Measurements from ENCODE around the gene KRTAP5-1. TPM values are rescaled to one million over a fixed set of nuclear protein-coding genes. Genes with fewer than 3 reads are reported as not detected.
"Not testable (repeated sequence)": the region's sequence is repeated elsewhere in the genome, so short reads cannot be mapped to it uniquely, and the experiment has no call there.

KRTAP5-1 gene, protein sequence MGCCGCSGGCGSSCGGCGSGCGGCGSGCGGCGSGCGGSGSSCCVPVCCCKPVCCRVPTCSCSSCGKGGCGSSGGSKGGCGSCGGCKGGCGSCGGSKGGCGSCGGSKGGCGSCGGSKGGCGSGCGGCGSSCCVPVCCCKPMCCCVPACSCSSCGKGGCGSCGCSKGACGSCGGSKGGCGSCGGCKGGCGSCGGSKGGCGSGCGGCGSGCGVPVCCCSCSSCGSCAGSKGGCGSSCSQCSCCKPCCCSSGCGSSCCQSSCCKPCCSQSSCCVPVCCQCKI
- total RNA-seq (not detected), polyA plus RNA-seq (not detected), total RNA-seq (not detected)

DNA sequence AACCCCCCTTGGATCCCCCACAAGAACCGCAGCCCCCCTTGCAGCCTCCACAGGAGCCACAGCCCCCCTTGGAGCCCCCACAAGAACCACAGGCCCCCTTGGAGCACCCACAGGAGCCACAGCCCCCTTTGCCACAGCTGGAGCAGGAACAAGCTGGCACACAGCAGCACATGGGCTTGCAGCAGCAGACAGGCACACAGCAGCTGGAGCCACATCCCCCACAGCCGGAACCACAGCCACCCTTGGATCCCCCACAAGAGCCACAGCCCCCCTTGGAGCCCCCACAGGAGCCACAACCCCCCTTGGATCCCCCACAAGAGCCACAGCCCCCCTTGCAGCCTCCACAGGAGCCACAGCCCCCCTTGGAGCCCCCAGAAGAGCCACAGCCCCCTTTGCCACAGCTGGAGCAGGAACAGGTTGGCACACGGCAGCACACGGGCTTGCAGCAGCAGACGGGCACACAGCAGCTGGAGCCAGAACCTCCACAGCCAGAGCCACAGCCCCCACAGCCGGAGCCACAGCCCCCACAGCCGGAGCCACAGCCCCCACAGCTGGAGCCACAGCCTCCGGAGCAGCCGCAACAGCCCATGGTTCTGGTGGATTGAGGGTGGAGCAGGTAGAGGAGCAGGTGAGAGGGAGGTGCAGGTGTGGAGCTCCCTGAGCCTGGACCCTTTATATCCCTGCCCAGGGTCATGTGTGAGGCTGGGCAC, at the start of gene KRTAP5-1:
KRTAP5-1 (minus strand) TSS at position 623 of the 710 bp plus-strand sequence; CDS start at position 589, 34 bp downstream.
- H3K4me3 ChIP-seq (ENCODE audit: low read length); intact Hi-C loops (cut with micrococcal nuclease); H3K9me3 ChIP-seq (ENCODE audit: control insufficient read depth in 2 of 3, low read length in 3 of 3); ATAC-seq; H3K9me3 Mint-ChIP-seq; CTCF ChIA-PET; H3K36me3 Mint-ChIP-seq; H3K36me3 ChIP-seq (ENCODE audit: control insufficient read depth in 2 of 3, insufficient read depth in 3 of 3, low read length in 3 of 3); H3K27me3 ChIP-seq (ENCODE audit: control insufficient read depth in 2 of 2, insufficient read depth in 2 of 2, low read length in 2 of 2); H3K27ac ChIP-seq (ENCODE audit: low read depth, low read length); DNase-seq: not testable (repeated sequence)
- peaks cover 0 to 28% (median 12%) of the 10 kb centered on the region in 5 donors for H3K27me3 Mint-ChIP-seq
- POLR2A ChIA-PET, result interaction anchor here (0.6 to 0.9 kb wide), 2 partner anchors 12 to 555 kb away, joined by 3 to 4 read pairs; no protein-coding TSS in a partner anchor
- peak within 1 kb of the TSS in 2 of 9 donors; percentile 34 to 72 for H3K27ac Mint-ChIP-seq
- peaks cover 19 to 21% of the 10 kb centered on the region in 2 donors for H3K4me1 ChIP-seq (ENCODE audit: control insufficient read depth in 2 of 2, insufficient read depth in 2 of 2, low read length in 2 of 2)
- H3K4me3 Mint-ChIP-seq, result peak within 1 kb of the TSS in 4 of 10 donors; percentile 14 to 53 (median 38)
- H3K4me1 Mint-ChIP-seq, result peaks cover 9 to 41% (median 21%) of the 10 kb centered on the region in 7 donors

DNA sequence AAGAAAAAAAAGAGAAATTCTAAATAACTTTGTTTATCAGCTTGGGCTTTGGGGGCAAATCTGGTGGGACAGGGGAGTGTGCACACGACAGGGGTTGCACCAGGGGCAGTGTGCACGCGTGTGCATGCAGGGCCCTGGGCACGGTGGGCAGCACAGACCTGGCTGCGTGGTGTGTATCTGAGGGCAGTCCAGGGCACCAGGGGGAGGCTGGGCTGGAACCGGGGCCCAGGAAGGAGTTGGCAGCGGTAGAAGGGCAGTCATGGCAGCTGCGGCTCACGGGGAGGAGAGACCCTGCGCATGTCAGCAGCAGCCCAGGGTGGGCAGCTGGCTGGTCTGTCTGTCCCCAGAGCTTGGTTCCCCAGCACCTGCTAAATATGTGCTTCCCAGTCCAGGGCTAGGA, 48.8 kb upstream of the KRTAP5-1 start:
- Histone ChIP-seq H3K4me1 (ENCODE audit: control insufficient read depth in 2 of 2, insufficient read depth in 2 of 2, low read length in 2 of 2) (peaks cover 0 to 3% of the 10 kb centered on the region in 2 donors), H3K36me3 (ENCODE audit: control insufficient read depth in 2 of 3, insufficient read depth in 3 of 3, low read length in 3 of 3) (no peaks in the 10 kb centered on the region), H3K27ac (ENCODE audit: low read depth, low read length) (no peak overlapping the region), H3K4me3 (ENCODE audit: low read length) (no peak overlapping the region), H3K9me3 (ENCODE audit: control insufficient read depth in 2 of 3, low read length in 3 of 3) (no peaks in the 10 kb centered on the region), H3K27me3 (ENCODE audit: control insufficient read depth in 2 of 2, insufficient read depth in 2 of 2, low read length in 2 of 2) (no peaks in the 10 kb centered on the region)
- ATAC-seq (no peak), DNase-seq (no peak)
- Mint-ChIP-seq H3K9me3 (peaks cover 0 to 2% (median 0%) of the 10 kb centered on the region in 11 donors), H3K36me3 (no peaks in the 10 kb centered on the region), H3K4me3 (no peak overlapping the region), H3K27ac (no peak overlapping the region), H3K27me3 (peaks cover 12 to 33% (median 23%) of the 10 kb centered on the region in 5 donors), H3K4me1 (peaks cover 0 to 16% (median 2%) of the 10 kb centered on the region in 7 donors)
- intact Hi-C loops (cut with micrococcal nuclease), result no loop called here
- ChIA-PET CTCF (interaction anchor here (1.4 kb wide), 1 partner anchor 19 kb away, joined by 3 read pairs; no protein-coding TSS in a partner anchor), POLR2A (no interaction called here)

DNA sequence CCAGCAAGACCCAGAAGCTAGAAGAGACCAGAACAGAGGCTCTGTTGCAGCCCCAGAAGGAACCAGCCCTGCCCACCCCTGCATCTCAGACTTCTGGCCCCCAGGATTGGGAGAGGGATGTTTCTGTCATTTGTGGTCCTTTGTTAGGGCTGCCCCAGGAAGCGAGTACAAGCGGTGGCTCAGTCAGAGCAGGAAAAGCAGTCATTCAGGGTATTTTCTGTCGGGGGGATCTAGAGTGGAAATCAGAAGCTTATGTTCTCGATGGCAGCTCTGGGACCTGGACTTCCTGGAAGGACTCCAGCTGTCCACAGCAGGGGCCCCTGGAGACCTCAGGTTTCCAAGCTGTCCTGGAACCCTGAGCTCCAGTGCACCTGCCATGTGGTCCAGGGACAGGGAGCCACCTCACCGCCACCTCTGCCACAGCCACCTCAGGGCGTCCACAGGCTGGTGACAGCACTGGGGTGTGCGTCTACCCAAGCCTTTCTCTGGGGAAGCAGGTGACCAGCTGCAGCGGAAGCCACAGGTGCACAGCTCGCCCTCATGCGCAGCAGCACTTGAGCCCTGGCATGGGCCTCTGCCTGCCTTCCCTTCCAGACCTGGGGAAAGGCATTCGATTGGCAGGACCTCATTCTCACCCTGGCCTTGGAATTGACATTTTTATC, 47.1 kb upstream of the KRTAP5-1 start:
- no peaks in the 10 kb centered on the region for H3K36me3 Mint-ChIP-seq
- Histone ChIP-seq H3K4me1 (ENCODE audit: control insufficient read depth in 2 of 2, insufficient read depth in 2 of 2, low read length in 2 of 2) (peaks cover 0 to 7% of the 10 kb centered on the region in 2 donors), H3K27ac (ENCODE audit: low read depth, low read length) (no peak overlapping the region), H3K36me3 (ENCODE audit: control insufficient read depth in 2 of 3, insufficient read depth in 3 of 3, low read length in 3 of 3) (no peaks in the 10 kb centered on the region), H3K4me3 (ENCODE audit: low read length) (no peak overlapping the region), H3K27me3 (ENCODE audit: control insufficient read depth in 2 of 2, insufficient read depth in 2 of 2, low read length in 2 of 2) (no peaks in the 10 kb centered on the region), H3K9me3 (ENCODE audit: control insufficient read depth in 2 of 3, low read length in 3 of 3) (no peaks in the 10 kb centered on the region)
- H3K27ac Mint-ChIP-seq, result no peak overlapping the region
- peak overlapping the region in 2 of 10 donors; percentile 29 to 41 for H3K4me3 Mint-ChIP-seq
- H3K9me3 Mint-ChIP-seq, result peaks cover 0 to 2% (median 0%) of the 10 kb centered on the region in 11 donors
- DNase-seq (no peak), ATAC-seq (no peak)
- CTCF ChIA-PET, result no interaction called here
- H3K27me3 Mint-ChIP-seq, result peaks cover 14 to 33% (median 23%) of the 10 kb centered on the region in 5 donors
- POLR2A ChIA-PET, result no interaction called here
- H3K4me1 Mint-ChIP-seq, result peaks cover 0 to 17% (median 4%) of the 10 kb centered on the region in 7 donors
- intact Hi-C loops (cut with micrococcal nuclease), result no loop called here

DNA sequence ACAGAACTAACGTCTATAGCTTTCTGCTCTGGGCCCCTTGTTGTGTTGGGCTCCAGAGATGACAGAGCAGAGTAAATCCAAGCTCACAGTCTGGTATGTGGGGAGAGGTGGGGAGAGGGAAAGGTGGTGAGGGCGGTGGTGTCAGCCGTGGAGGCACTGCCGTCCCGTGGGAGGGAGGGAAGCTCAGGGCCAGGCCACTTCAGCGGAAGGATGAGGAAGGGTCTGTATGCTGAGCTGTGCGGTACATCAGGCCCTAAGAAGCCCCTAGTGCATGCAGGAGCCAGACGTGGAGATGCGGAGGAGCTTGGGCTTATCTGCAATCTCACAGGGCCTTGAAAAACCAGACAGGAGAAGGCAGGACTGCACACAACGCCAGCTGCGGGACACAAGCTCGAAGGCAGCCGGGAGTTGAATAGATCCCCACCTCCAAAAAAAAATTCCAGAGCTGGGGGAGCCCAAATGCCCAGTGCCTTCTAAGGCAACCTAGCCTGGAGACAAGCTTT, 46.0 kb upstream of the KRTAP5-1 start:
- no peaks in the 10 kb centered on the region for H3K9me3 ChIP-seq (ENCODE audit: control insufficient read depth in 2 of 3, low read length in 3 of 3)
- Mint-ChIP-seq H3K4me3 (no peak overlapping the region), H3K27ac (peak overlapping the region in 1 of 9 donors; percentile 11), H3K36me3 (no peaks in the 10 kb centered on the region), H3K27me3 (peaks cover 14 to 33% (median 21%) of the 10 kb centered on the region in 5 donors), H3K4me1 (peaks cover 0 to 17% (median 4%) of the 10 kb centered on the region in 7 donors), H3K9me3 (peaks cover 0 to 2% (median 0%) of the 10 kb centered on the region in 11 donors)
- no peak overlapping the region for H3K4me3 ChIP-seq (ENCODE audit: low read length)
- H3K27me3 ChIP-seq (ENCODE audit: control insufficient read depth in 2 of 2, insufficient read depth in 2 of 2, low read length in 2 of 2), result no peaks in the 10 kb centered on the region
- no peak overlapping the region for H3K27ac ChIP-seq (ENCODE audit: low read depth, low read length)
- peaks cover 0 to 7% of the 10 kb centered on the region in 2 donors for H3K4me1 ChIP-seq (ENCODE audit: control insufficient read depth in 2 of 2, insufficient read depth in 2 of 2, low read length in 2 of 2)
- POLR2A ChIA-PET, result interaction anchor here (0.5 kb wide), 1 partner anchor 15 kb away, joined by 3 read pairs; no protein-coding TSS in a partner anchor
- ATAC-seq, result no peak
- CTCF ChIA-PET, result interaction anchor here (0.9 to 1.5 kb wide), 2 partner anchors 8 to 84 kb away, joined by 4 to 5 read pairs; no protein-coding TSS in a partner anchor
- no peaks in the 10 kb centered on the region for H3K36me3 ChIP-seq (ENCODE audit: control insufficient read depth in 2 of 3, insufficient read depth in 3 of 3, low read length in 3 of 3)
- DNase-seq, result no peak
- intact Hi-C loops (cut with micrococcal nuclease), result no loop called here

DNA sequence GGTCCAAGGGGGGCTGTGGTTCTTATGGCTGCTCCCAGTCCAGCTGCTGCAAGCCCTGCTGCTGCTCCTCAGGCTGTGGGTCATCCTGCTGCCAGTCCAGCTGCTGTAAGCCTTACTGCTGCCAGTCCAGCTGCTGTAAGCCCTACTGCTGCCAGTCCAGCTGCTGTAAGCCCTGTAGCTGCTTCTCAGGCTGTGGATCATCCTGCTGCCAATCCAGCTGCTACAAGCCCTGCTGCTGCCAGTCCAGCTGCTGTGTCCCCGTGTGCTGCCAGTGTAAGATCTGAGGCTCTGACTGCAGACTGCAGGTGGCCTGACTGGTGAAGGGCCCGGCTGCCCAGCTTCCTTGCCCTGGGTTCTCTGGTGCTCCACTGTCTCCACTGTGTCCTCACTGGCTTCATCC, 45.2 kb upstream of the KRTAP5-1 start:
- peaks cover 14 to 33% (median 20%) of the 10 kb centered on the region in 5 donors for H3K27me3 Mint-ChIP-seq
- ATAC-seq, result no peak
- Histone ChIP-seq H3K27me3 (ENCODE audit: control insufficient read depth in 2 of 2, insufficient read depth in 2 of 2, low read length in 2 of 2) (no peaks in the 10 kb centered on the region), H3K9me3 (ENCODE audit: control insufficient read depth in 2 of 3, low read length in 3 of 3) (no peaks in the 10 kb centered on the region), H3K36me3 (ENCODE audit: control insufficient read depth in 2 of 3, insufficient read depth in 3 of 3, low read length in 3 of 3) (no peaks in the 10 kb centered on the region), H3K4me3 (ENCODE audit: low read length) (no peak overlapping the region), H3K4me1 (ENCODE audit: control insufficient read depth in 2 of 2, insufficient read depth in 2 of 2, low read length in 2 of 2) (peaks cover 0 to 7% of the 10 kb centered on the region in 2 donors), H3K27ac (ENCODE audit: low read depth, low read length) (no peak overlapping the region)
- no peak overlapping the region for H3K4me3 Mint-ChIP-seq
- no peak for DNase-seq
- H3K27ac Mint-ChIP-seq, result no peak overlapping the region
- no peaks in the 10 kb centered on the region for H3K36me3 Mint-ChIP-seq
- peaks cover 0 to 2% (median 0%) of the 10 kb centered on the region in 11 donors for H3K9me3 Mint-ChIP-seq
- POLR2A ChIA-PET, result no interaction called here
- peaks cover 0 to 17% (median 4%) of the 10 kb centered on the region in 7 donors for H3K4me1 Mint-ChIP-seq
- intact Hi-C loops (cut with micrococcal nuclease), result no loop called here
- CTCF ChIA-PET, result interaction anchor here (0.9 to 1.5 kb wide), 2 partner anchors 9 to 84 kb away, joined by 4 to 5 read pairs; no protein-coding TSS in a partner anchor

Data from naive thymus-derived CD4-positive, alpha-beta T cell (primary cell).